K562 (cell line): ENCODE results near the gene RUNDC3A. TPM values are rescaled to one million over a fixed set of nuclear protein-coding genes. Genes with fewer than 3 reads are reported as not detected.

Experiments used
- CTCF ChIP-seq, 3 experiments: IDR thresholded peaks in 2 of 3; conservative IDR thresholded peaks in 1 of 3; 2 replicates each; pipeline ENCODE4 v1.5.1; 2011 to 2012; ENCODE audit warnings: low read length in 3 of 3, mild to moderate bottlenecking in 3 of 3, control low read depth in 2 of 3, improper control_type of control experiment in 1 of 3, inconsistent platforms in 1 of 3, low read depth in 1 of 3, mixed read lengths in 1 of 3, moderate library complexity in 1 of 3; ENCODE audit not compliant: insufficient read depth in 2 of 3
- CTCFL ChIP-seq: IDR thresholded peaks from 2 replicates; pipeline ENCODE4 v1.6.1; 2011; ENCODE audit warnings: borderline replicate concordance, low read depth, mild to moderate bottlenecking, moderate library complexity, low read length; ENCODE audit not compliant: insufficient read depth, poor library complexity, severe bottlenecking
- EGR1 ChIP-seq: fragments of 450-650 bp; conservative IDR thresholded peaks from 2 replicates; pipeline ENCODE4 v1.6.1; 2017; ENCODE audit warnings: mild to moderate bottlenecking
- FUS ChIP-seq: fragments of 200-400 bp; formaldehyde crosslinking; optimal IDR thresholded peaks from 2 replicates; pipeline ENCODE3; 2017; ENCODE audit warnings: low read depth, low read length
- HMGN3 ChIP-seq: IDR thresholded peaks from 2 replicates; pipeline ENCODE4 v1.6.1; 2011; ENCODE audit warnings: borderline replicate concordance, low read depth, mild to moderate bottlenecking, mixed read lengths, low read length; ENCODE audit not compliant: insufficient read length; ENCODE audit errors: extremely low read depth
- IFI16 ChIP-seq: fragments of 250-450 bp; sonication (Bioruptor Pico); IDR thresholded peaks from 2 replicates; pipeline ENCODE4 v2.1.2; 2022; ENCODE audit warnings: mild to moderate bottlenecking, inconsistent platforms
- JUN ChIP-seq, 2 experiments: sonication (generic) in 1 of 2; formaldehyde crosslinking in 1 of 2; IDR thresholded peaks; 2 replicates each; pipeline versions ENCODE4 v1.6.1 to v1.8.0; 2012 to 2022; ENCODE audit warnings: borderline replicate concordance in 2 of 2, mild to moderate bottlenecking in 2 of 2, improper control_type of control experiment in 1 of 2, low read depth in 1 of 2, low read length in 1 of 2, missing genetic modification reagents in 1 of 2
- MYBL2 ChIP-seq, 2 experiments: fragments of 450-650 bp in 1 of 2; sonication (generic) in 1 of 2; formaldehyde crosslinking in 1 of 2; IDR thresholded peaks; 2 replicates each; pipeline versions ENCODE4 v1.6.1 to v1.8.1; 2017 to 2022; ENCODE audit warnings: borderline replicate concordance in 1 of 2, inconsistent platforms in 1 of 2, low read depth in 1 of 2, mild to moderate bottlenecking in 1 of 2, missing genetic modification reagents in 1 of 2, moderate library complexity in 1 of 2
- SMAD2 ChIP-seq: fragments of 150-350 bp; IDR thresholded peaks from 2 replicates; pipeline ENCODE4 v1.6.1; 2014; ENCODE audit warnings: low read depth, mild to moderate bottlenecking, low read length
- SNRNP70 ChIP-seq: fragments of 200-400 bp; formaldehyde crosslinking; optimal IDR thresholded peaks from 2 replicates; pipeline ENCODE3; 2017; ENCODE audit warnings: low read depth, low read length
- TBP ChIP-seq: optimal IDR thresholded peaks from 2 replicates; pipeline ENCODE3; 2011; ENCODE audit warnings: low read depth, low read length, improper control_type of control experiment
- YY1 ChIP-seq, 3 experiments: IDR thresholded peaks; 2 replicates each; pipeline ENCODE4 v1.6.1; 2011; ENCODE audit warnings: low read length in 2 of 3, mild to moderate bottlenecking in 2 of 3, moderate library complexity in 2 of 3, borderline replicate concordance in 1 of 3, control low read depth in 1 of 3, low read depth in 1 of 3; ENCODE audit not compliant: insufficient read depth in 3 of 3, insufficient replicate concordance in 2 of 3, control insufficient read depth in 1 of 3, insufficient read length in 1 of 3; ENCODE audit errors: extremely low read depth in 1 of 3
- ZNF583 ChIP-seq: fragments of 250-450 bp; sonication (Bioruptor Pico); IDR thresholded peaks from 2 replicates; pipeline ENCODE4 v1.4.0; 2020
- ZNF764 ChIP-seq: fragments of 250-450 bp; sonication (Bioruptor Pico); IDR thresholded peaks from 2 replicates; pipeline ENCODE4 v1.4.0; 2020; ENCODE audit warnings: low read depth, mild to moderate bottlenecking, moderate library complexity
- polyA plus RNA-seq, 8 experiments: library from polyadenylated mRNA; depleted of rRNA in 4 of 8; stranded (reverse) in 5 of 8; unstranded in 3 of 8; fragments of >200 nt; fragmentation: Nextera tagmentation in 2 of 8; fragmentation: Illumina TruSeq in 1 of 8; extraction: Ambion mirVana in 2 of 8; extraction: Trizol in 1 of 8; gene quantifications; 2 replicates each; pipeline versions ENCODE4 v1.2.1 to v1.2.3, GENCODE V29; 2011 to 2014; ENCODE audit warnings: inconsistent platforms in 1 of 8, missing spikeins in 1 of 8
- total RNA-seq, 7 experiments: library from RNA; depleted of rRNA in 6 of 7; stranded (reverse); fragments of >200 nt in 6 of 7; fragmentation: Illumina TruSeq in 2 of 7; extraction: Trizol in 2 of 7; gene quantifications; 2 replicates each; pipeline versions ENCODE4 v1.2.1 to v1.2.3, GENCODE V29; 2011 to 2021; ENCODE audit warnings: low replicate concordance in 1 of 7
- TF ChIP-seq, protein P1 (sequence below): fragments of 450-650 bp; IDR thresholded peaks from 2 replicates; pipeline ENCODE4 v1.6.1; 2018; ENCODE audit not compliant: partially characterized antibody
- TF ChIP-seq, protein P2 (sequence below): sonication (generic); formaldehyde crosslinking; IDR thresholded peaks from 2 replicates; pipeline ENCODE4 v1.5.0; 2020; ENCODE audit warnings: missing genetic modification reagents

Gene RUNDC3A
- total and polyA plus RNA-seq, 9 of the 15 experiments (the other 6 are each of a cell fraction or from before 2014, with no cell fraction given) = not detected

DNA sequence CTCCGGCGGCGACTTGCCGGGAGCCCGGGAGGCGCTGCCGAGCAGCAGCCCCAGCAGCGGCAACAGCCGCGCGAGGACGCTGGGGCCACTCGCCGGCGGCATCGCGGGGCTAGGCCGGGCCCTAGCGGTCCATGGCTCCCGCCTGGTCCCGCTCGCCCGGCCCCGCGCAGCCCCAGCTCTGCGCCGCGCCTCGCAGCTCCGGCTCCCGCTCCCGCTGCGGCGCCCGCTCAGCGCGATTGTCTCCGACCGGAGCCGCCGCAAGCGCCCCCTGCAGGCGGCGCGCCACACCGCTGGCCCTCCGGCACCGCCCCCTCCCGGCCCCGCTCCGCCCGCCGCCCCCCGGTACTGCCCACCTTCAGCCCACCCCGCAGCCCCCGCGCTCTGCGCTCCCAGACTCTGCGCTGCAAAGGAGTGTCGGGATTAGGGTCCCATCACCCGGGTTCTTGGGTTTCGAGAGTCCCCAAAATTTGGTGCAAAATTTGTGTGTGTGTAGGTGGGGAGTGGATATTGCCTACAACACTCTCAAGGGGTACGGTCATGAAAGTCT, 55.3 kb downstream of the RUNDC3A start, which contains the start of gene FAM171A2 (continued):
- TF ChIP-seq, protein P1, sequence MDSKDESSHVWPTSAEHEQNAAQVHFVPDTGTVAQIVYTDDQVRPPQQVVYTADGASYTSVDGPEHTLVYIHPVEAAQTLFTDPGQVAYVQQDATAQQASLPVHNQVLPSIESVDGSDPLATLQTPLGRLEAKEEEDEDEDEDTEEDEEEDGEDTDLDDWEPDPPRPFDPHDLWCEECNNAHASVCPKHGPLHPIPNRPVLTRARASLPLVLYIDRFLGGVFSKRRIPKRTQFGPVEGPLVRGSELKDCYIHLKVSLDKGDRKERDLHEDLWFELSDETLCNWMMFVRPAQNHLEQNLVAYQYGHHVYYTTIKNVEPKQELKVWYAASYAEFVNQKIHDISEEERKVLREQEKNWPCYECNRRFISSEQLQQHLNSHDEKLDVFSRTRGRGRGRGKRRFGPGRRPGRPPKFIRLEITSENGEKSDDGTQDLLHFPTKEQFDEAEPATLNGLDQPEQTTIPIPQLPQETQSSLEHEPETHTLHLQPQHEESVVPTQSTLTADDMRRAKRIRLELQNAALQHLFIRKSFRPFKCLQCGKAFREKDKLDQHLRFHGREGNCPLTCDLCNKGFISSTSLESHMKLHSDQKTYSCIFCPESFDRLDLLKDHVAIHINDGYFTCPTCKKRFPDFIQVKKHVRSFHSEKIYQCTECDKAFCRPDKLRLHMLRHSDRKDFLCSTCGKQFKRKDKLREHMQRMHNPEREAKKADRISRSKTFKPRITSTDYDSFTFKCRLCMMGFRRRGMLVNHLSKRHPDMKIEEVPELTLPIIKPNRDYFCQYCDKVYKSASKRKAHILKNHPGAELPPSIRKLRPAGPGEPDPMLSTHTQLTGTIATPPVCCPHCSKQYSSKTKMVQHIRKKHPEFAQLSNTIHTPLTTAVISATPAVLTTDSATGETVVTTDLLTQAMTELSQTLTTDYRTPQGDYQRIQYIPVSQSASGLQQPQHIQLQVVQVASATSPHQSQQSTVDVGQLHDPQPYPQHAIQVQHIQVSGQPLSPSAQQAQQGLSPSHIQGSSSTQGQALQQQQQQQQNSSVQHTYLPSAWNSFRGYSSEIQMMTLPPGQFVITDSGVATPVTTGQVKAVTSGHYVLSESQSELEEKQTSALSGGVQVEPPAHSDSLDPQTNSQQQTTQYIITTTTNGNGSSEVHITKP = no peak
- TF ChIP-seq CTCF (IDR thresholded peaks at IDR 0.05 in 2 of 3, conservative IDR thresholded peaks at IDR 0.05 in 1 of 3; ENCODE audit: insufficient read depth in 2 of 3, low read depth in 1 of 3, low read length in 3 of 3) (peak; percentile 8 to 89 (median 63); a peak in 4 of 6 replicates), MYBL2 (IDR thresholded peaks at IDR 0.05; ENCODE audit: low read depth) (no peak), MYBL2 (CRISPR knock-in tag; IDR thresholded peaks at IDR 0.05; ENCODE audit: borderline replicate concordance) (no peak), SNRNP70 (no peak), HMGN3 (peak; percentile 40), SMAD2 (no peak), FUS (peak; percentile 25), ZNF764 (CRISPR knock-in tag) (no peak), TBP (no peak), CTCFL (peak; percentile 90), IFI16 (CRISPR knock-in tag) (no peak), ZNF583 (CRISPR knock-in tag) (peak; percentile 69; the same call in 1 of the 2 replicates), EGR1 (peak; percentile 45), YY1 (IDR thresholded peaks at IDR 0.05; ENCODE audit: borderline replicate concordance in 1 of 3, control insufficient read depth in 1 of 3, extremely low read depth in 1 of 3, insufficient read depth in 3 of 3, insufficient read length in 1 of 3, insufficient replicate concordance in 2 of 3, low read depth in 1 of 3, low read length in 2 of 3) (peak in 1 of 3 experiments; percentile 66), JUN (IDR thresholded peaks at IDR 0.05; ENCODE audit: borderline replicate concordance, low read depth, low read length) (no peak), JUN (CRISPR knock-in tag; IDR thresholded peaks at IDR 0.05; ENCODE audit: borderline replicate concordance) (no peak)
- TF ChIP-seq, protein P2, sequence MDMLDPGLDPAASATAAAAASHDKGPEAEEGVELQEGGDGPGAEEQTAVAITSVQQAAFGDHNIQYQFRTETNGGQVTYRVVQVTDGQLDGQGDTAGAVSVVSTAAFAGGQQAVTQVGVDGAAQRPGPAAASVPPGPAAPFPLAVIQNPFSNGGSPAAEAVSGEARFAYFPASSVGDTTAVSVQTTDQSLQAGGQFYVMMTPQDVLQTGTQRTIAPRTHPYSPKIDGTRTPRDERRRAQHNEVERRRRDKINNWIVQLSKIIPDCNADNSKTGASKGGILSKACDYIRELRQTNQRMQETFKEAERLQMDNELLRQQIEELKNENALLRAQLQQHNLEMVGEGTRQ (CRISPR knock-in tag) = no peak
